Smooth muscle cell (in vitro differentiated cells): ENCODE data around the gene ASB2. TPM values are rescaled to one million over a fixed set of nuclear protein-coding genes. Genes with fewer than 3 reads are reported as not detected.

ENCODE experiments used
- DNase-seq: peaks from one replicate; lab custom pipeline; 2025; ENCODE audit not compliant: unreplicated experiment; lab: John Stamatoyannopoulos, UW
- H2AFZ ChIP-seq: fragments of 200-600 bp; sonication (generic); 2 replicates; pipeline ENCODE4 v1.6.0; 2016; ENCODE audit warnings: antibody characterized with exemption, low read depth, mild to moderate bottlenecking
- H3F3A ChIP-seq: fragments of 200-600 bp; sonication (generic); 2 replicates; pipeline ENCODE4 v1.6.0; 2017; ENCODE audit warnings: antibody characterized with exemption, low read depth
- H3K27ac ChIP-seq: fragments of 200-600 bp; sonication (generic); 2 replicates; pipeline ENCODE4 v1.5.1; 2016; ENCODE audit warnings: low read depth, mild to moderate bottlenecking
- H3K27me3 ChIP-seq: fragments of 200-600 bp; sonication (generic); 2 replicates; pipeline ENCODE4 v1.6.1; 2016; ENCODE audit warnings: low read depth, mild to moderate bottlenecking
- H3K36me3 ChIP-seq: fragments of 200-600 bp; sonication (generic); 2 replicates; pipeline ENCODE4 v1.5.1; 2016; ENCODE audit warnings: low read depth
- H3K4me1 ChIP-seq: fragments of 200-600 bp; sonication (generic); 2 replicates; pipeline ENCODE4 v1.5.1; 2016; ENCODE audit warnings: low read depth
- H3K4me2 ChIP-seq: fragments of 200-600 bp; sonication (generic); 2 replicates; pipeline ENCODE4 v1.6.0; 2016; ENCODE audit warnings: mild to moderate bottlenecking
- H3K4me3 ChIP-seq: fragments of 200-600 bp; sonication (generic); 2 replicates; pipeline ENCODE4 v1.5.1; 2016; ENCODE audit warnings: mild to moderate bottlenecking
- H3K79me2 ChIP-seq: fragments of 200-600 bp; sonication (generic); 2 replicates; pipeline ENCODE4 v1.6.0; 2016; ENCODE audit warnings: low read depth, mild to moderate bottlenecking
- H3K9ac ChIP-seq: fragments of 200-600 bp; sonication (generic); 2 replicates; pipeline ENCODE4 v1.6.0; 2016; ENCODE audit warnings: low read depth
- H3K9me3 ChIP-seq: fragments of 200-600 bp; sonication (generic); replicated peaks from 2 replicates; pipeline ENCODE4 v1.5.1; 2016; ENCODE audit warnings: low read depth
- H4K20me1 ChIP-seq: fragments of 200-600 bp; sonication (generic); 2 replicates; pipeline ENCODE4 v1.6.0; 2016; ENCODE audit warnings: low read depth
- CTCF ChIP-seq: fragments of 200-600 bp; sonication (generic); IDR thresholded peaks from 2 replicates; pipeline ENCODE4 v1.5.1; 2017; ENCODE audit warnings: borderline replicate concordance, mild to moderate bottlenecking, antibody characterized with exemption; ENCODE audit not compliant: insufficient read depth, poor library complexity, severe bottlenecking
- WGBS: methylation state at CpG from one replicate; pipeline ENCODE4 v1.1.7; 2016; ENCODE audit warnings: low lambda C conversion rate; 5-methylcytosine and 5-hydroxymethylcytosine counted together
- polyA plus RNA-seq: library from polyadenylated mRNA; unstranded; fragments of >200 nt; fragmentation: Nextera tagmentation; extraction: Ambion mirVana; gene quantifications from 2 replicates; pipeline ENCODE4 v1.2.1, GENCODE V29; 2016
- total RNA-seq: library from RNA; depleted of rRNA; stranded (reverse); fragments of >200 nt; gene quantifications from 2 replicates; pipeline ENCODE4 v1.2.3, GENCODE V29; 2014

ASB2 gene
- total and polyA plus RNA-seq, 2 experiments from 2014 or later: 0.99 TPM; not detected in 1

- no peak for TF ChIP-seq CTCF
- 58% methylated on average over 4 of the region's 4 CpGs for WGBS
- Histone ChIP-seq H3K4me1 (no peaks in the 10 kb centered on the region), H3K27me3 (no peaks in the 10 kb centered on the region), H3K9me3 (no peaks in the 10 kb centered on the region), H4K20me1 (no peaks in the 10 kb centered on the region), H3K4me2 (no peak overlapping the region), H2AFZ (no peak overlapping the region), H3K4me3 (no peak overlapping the region), H3K36me3 (no peaks in the 10 kb centered on the region), H3K27ac (no peak overlapping the region), H3K79me2 (no peaks in the 10 kb centered on the region), H3F3A (no peaks in the 10 kb centered on the region), H3K9ac (no peak overlapping the region)
- DNase-seq: no peak
These were observed 33.4 kb upstream of the ASB2 start for GRCh38 chr14:94009767-94010166.

- H3K9me3 ChIP-seq: no peaks in the 10 kb centered on the region
- H3K4me3 ChIP-seq: no peak overlapping the region
- no peak overlapping the region for H3K27ac ChIP-seq
- no peaks in the 10 kb centered on the region for H3F3A ChIP-seq
- DNase-seq: no peak
- H2AFZ ChIP-seq: no peak overlapping the region
- no peaks in the 10 kb centered on the region for H3K27me3 ChIP-seq
- no peak overlapping the region for H3K9ac ChIP-seq
- H3K79me2 ChIP-seq: no peaks in the 10 kb centered on the region
- no peaks in the 10 kb centered on the region for H3K36me3 ChIP-seq
- WGBS: 78% methylated on average over 3 of the region's 3 CpGs
- TF ChIP-seq CTCF: no peak
- no peaks in the 10 kb centered on the region for H3K4me1 ChIP-seq
- H3K4me2 ChIP-seq: no peak overlapping the region
- no peaks in the 10 kb centered on the region for H4K20me1 ChIP-seq
These were observed 31.9 kb upstream of the ASB2 start for GRCh38 chr14:94008234-94008633.

GRCh38 chr14:94005324-94006073 is 29.1 kb upstream of the ASB2 start:
- Histone ChIP-seq H3K4me2 (no peak overlapping the region), H3K9ac (no peak overlapping the region), H4K20me1 (no peaks in the 10 kb centered on the region), H3K4me3 (no peak overlapping the region), H2AFZ (no peak overlapping the region), H3K9me3 (no peaks in the 10 kb centered on the region), H3K27ac (no peak overlapping the region), H3K36me3 (no peaks in the 10 kb centered on the region), H3K27me3 (peaks cover 4% of the 10 kb centered on the region), H3F3A (no peaks in the 10 kb centered on the region), H3K4me1 (no peaks in the 10 kb centered on the region), H3K79me2 (no peaks in the 10 kb centered on the region)
- no peak for DNase-seq
- 54% methylated on average over 14 of the region's 14 CpGs for WGBS
- peak; percentile 27 for TF ChIP-seq CTCF

- no peaks in the 10 kb centered on the region for H3K79me2 ChIP-seq
- H3K27ac ChIP-seq: no peak overlapping the region
- H2AFZ ChIP-seq: no peak overlapping the region
- H3K36me3 ChIP-seq: no peaks in the 10 kb centered on the region
- no peak for TF ChIP-seq CTCF
- H3K4me1 ChIP-seq: no peaks in the 10 kb centered on the region
- no peak overlapping the region for H3K4me2 ChIP-seq
- DNase-seq: no peak
- H4K20me1 ChIP-seq: no peaks in the 10 kb centered on the region
- H3K9me3 ChIP-seq: no peaks in the 10 kb centered on the region
- no peak overlapping the region for H3K4me3 ChIP-seq
- H3K27me3 ChIP-seq: peaks cover 4% of the 10 kb centered on the region
- H3F3A ChIP-seq: no peaks in the 10 kb centered on the region
- H3K9ac ChIP-seq: no peak overlapping the region
- 88% methylated on average over 8 of the region's 8 CpGs for WGBS
These were observed 27.6 kb upstream of the ASB2 start for GRCh38 chr14:94004015-94004414.
